Activated T-cell treated with anti-CD3 and anti-CD28 coated beads for 48 hours (primary cell): ENCODE measurements around the gene PHC1.
A peak's percentile ranks its signal among the peaks of the same experiment; 100 is the strongest.
"Not testable (repeated sequence)": the region's sequence is repeated elsewhere in the genome, so short reads cannot be mapped to it uniquely, and the experiment has no call there.

Experiments
- DNase-seq: peaks from one replicate; pipeline ENCODE4 v3.0.0-alpha.2; 2020; ENCODE audit warnings: low read depth

The PHC1 gene

DNA sequence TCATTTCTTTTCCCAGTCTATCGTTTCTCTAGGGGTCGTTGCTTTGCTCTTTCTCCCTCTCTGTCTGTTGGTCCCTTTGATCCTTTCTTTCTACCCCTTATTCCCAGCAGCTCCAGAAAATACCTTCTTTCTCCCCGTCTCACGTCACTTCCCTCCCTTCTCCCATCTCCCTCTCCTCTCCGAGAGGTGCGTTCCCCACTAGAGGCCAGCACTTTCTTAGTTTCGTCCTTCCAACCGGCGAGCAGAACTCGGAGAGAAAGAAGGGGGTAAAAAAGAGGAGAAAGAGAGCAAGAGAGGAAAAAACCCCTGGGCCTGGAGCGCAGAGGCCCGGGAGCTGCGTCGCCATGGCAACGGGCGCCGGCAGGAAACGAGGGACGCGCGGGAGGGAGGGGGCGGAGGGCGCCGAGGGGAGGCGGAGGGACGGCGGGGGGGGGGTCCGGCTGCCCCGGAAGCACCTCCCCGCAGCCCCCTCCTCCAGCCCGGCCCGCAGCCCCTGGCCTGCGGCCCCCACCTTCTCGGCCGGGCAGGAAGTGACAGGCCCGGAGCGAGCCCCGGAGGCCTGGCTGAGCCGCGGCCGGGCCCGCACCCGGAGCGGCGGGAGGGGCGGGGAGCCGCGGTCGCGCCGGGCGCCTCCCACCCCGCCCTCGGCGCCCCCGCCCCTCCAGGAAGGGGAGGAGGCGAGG, at the start of gene PHC1:
Gene PHC1 (plus strand): TSS at position 477 of the 683 bp plus-strand sequence. CDS start 3,169 bp downstream, outside the sequence.
- peak; percentile 56 for DNase-seq

DNA sequence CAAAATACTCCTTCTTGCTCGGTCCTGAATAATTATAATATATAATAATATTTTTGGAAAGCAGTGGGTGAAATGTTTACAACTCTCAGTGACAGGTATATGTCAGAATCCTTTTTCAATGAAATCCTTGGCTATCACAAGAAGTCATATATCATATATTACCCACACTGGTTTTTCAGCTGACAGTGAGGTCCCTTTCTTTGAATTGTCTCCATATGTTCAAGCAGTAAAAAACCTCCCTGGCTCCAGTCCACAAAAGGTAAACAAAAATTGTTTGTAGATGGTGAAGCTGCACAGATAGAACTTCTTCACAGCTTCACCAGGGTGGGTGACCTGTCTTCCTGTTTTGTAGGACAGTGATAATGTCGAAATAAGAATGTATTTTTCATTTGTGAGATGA, 47.9 kb upstream of the PHC1 start:
- no peak for DNase-seq

DNA sequence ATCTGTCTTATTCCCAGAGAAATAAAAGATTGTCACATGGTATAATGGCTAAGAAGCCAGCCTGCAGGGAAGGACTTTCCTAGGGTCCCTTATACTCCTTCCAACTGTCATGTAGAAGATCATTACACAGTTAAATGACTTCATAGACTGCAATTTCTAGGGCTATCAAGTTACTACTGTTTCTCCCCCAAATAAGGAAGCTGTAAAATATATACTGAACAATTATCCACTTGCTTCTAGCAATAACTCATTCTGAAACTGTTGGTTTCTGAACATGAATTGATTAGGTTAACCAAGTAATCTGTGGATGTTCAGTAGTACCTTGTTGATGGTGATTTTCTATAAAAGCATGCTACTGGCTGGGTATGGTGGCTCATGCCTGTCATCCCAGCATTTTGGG, 47.3 kb upstream of the PHC1 start:
- DNase-seq = no peak

DNA sequence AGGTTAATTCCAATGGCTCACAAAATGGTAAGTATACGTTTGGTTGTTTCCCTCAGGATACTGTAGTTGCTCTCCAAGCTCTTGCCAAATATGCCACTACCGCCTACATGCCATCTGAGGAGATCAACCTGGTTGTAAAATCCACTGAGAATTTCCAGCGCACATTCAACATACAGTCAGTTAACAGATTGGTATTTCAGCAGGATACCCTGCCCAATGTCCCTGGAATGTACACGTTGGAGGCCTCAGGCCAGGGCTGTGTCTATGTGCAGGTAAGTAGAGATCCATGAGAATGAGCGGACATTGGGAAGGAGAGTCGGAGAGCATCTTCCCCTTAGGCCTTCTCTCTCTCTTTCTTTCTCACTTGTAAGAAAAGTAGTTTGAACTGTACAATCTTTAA, 46.5 kb upstream of the PHC1 start:
- DNase-seq = no peak

DNA sequence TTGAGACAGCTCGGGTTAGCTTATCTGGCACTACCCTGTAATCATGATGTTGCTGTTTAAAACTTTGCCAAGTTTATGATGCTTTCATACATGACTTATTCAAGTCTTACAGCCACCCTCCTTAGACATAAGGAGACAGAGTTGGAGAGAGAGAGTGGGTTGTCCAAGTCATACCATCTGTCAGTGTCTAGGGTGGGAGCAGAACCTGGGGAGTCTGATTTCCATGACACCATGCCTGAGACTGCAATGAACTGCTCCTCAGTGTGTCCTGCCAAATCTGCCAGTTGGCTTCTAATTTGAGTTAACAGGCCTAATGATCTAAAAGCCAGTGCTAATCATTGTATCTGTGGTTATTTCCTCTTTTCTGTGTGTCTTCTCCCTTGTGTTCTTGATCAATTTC, 43.7 kb upstream of the PHC1 start:
- no peak for DNase-seq

DNA sequence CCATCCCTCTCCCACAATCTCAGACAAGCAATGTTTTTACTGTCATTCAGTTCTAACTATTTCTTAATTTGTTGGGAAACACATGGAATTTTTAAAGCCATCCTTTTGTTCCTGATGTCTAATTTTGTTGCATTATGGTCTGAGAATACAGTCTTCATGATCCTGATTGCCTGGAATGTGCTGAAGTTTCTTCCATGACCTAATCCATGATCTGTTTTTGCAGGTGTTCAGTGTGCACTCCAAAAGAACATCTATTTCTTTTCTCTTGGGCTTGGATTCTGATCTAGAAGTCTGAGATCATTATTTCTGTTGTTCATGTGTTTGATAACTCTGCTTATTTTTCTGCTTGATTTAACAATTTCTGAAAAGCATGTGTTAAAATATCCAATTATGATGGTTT, 43.2 kb upstream of the PHC1 start:
- DNase-seq = no peak

DNA sequence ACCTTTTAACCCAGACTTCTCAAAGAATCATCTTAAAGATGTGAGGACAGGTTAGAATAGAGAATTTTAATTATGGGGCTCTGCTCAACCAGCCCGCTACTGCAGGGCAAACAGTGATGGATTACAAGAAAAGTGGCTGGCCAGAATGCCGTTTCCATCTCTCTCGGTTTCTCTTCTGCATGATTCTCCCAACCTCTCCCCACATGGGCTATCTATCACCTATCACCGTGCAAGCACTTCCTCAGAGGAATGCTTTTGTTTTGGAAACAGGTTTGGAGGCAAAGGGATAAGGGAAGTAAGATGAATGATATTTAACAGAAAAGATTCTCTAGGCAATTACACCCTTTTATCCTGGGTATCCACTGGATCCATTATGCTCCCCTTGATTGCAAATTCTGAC, 37.4 kb upstream of the PHC1 start:
- DNase-seq = no peak

DNA sequence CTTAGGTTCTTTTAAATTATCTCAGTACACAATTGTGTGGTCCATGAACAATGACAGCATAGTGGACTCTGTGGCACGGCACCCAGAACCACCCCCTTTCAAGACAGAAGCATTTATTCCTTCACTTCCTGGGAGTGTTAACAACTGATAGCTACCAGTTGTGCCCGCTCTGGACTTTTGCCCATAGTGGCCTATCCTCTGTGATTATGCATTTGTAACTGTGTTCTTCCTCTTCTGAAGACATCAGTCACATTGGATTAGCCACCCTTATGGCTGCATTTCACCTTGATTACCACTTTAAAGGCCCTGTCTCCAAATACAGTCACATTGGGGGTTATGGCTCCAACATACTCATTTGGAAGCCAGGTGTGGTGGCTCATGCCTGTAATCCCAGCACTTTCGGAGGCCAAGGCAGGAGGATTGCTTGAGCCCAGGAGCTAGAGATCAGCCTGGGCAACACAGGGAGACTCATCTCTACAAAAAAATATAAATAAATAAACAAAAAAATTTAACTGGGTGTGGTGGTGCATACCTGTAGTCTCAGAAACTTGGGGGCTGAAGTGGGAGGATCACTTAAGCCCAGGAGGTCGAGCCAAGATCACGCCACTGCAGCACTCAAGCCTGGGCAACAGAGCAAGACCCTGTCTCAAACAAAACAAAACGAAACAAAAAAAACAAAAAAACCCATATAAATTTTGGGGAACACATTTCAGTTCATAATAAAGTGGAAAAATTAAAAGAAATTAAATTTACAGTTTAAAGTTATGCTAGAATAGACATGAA, 27.6 kb upstream of the PHC1 start:
- DNase-seq = no peak

DNA sequence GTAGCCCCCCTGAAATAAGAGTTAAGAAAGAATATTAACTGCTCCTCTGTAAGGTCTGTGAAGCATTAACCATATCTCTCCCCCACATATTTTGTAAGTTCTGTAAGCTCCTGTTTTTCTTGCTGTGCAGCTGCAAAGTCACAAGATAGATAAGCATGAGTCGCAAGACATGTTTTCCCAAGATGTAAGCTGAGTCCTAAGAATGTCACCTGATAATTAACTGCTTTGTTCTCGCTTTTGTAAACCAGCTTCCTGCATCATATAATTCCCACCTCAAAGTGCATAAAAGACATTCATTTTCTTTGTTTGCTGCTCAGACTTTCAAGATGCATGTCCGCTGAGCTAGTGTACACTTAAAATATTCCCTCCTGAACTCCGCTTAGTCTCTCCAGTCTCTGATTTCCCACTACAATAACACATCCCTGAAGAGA, 27.0 kb upstream of the PHC1 start:
- no peak for DNase-seq

DNA sequence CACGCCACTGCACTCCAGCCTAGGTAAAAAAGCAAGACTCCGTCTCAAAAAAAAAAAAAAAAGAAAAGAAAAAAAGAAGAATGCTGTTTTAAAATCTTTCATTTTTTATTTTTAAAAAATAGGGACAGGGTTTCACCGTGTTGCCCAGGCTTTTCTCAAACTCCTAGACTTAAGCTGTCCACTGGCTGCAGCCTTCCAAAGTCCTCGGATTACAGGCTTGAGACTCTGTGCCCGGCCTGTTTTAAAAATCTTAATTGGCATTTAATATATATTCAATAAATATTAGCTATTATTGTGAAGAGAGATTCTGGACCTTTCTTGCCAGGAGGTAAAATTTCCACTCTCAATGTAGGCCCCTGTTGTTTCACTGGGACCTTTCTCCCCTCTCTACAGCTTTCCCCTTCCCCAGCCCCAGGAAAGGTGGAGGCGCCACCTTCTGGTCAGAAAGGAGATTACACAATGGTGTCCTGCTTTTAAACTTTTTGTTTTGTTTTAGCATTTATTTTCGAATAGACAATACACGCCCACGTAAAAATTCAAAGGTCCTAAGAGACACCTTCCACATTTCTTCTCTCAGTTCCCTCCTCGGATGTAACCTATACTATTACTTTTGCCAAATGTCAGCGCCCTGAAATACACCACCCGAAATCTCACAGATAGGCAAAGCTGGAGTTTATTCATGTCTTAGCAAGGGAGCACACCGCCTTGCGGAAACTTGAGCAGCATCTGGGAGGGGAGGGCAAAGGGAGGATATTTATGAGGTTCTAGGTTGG, 23.8 kb upstream of the PHC1 start:
- DNase-seq = peak; percentile 25

DNA sequence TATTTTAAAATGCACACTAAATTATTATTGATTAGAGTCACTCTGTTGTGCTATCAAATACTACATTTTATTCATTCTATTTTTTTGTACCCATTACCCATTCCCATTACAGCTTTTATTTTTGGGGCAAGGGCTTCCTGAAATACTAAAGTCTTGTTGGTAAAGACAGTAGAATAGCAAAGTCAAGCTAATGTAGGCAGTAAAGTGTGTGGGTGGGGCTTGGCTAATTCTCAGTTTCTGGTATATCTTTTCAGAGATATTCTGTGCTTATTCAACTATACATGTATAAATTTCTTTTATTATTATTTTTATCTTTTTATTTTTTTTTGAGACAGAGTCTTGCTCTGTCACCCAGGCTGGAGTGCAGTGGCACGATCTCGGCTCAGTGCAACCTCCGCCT, 22.3 kb upstream of the PHC1 start:
- DNase-seq = no peak

DNA sequence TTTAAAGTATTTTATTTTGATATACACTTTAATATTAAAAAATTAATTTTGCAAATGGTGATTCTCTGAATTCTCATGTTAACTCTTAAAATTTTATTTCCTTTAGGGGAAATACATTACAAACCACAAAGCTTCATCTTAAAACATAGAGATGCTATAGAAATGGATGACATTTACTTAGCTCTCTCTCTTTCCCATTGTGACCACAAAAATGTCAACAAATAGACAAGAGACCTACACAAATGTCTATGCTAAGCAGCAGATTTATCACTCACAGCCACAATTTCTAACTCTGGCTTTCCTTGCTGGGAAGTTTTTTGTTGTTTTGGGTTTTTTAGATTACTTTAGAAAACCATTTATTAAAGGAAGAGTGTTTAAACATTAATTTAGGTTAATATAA, 19.9 kb upstream of the PHC1 start:
- no peak for DNase-seq

DNA sequence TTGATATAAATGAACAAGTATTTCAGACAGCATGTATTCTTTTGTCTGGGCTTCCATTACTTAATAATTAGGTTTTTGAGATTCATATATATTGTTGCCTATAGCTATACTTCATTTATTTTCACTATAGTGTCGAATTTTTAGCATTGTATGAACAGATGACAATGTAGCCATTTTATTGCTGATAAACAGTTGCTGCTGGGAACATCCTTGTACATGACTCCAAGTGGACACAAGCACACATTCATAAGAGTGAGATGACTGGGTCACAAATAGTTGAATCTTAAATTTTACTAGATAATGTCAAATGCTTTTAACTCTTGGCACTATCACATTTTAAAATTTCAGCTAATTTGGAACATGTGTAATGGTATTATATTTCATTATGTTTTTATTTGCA, 19.3 kb upstream of the PHC1 start:
- no peak for DNase-seq

DNA sequence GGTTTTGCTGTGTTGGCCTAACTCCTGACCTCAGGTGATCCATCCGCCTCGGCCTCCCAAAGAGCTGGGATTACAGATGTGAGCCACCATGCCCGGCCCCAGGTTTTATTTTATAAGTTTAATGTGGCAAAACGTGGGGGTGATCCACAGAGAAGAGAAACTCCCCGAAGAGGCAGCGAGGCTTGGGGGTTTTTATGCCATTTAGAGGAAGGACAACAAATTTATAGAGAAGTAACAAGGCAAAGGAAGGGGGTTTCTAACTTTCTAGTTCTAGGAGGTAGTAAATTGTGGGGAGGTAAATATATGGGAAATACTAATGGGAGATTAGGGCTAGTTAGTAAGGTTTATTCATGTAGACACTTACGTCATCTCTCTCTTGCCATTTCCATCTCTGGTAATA, 17.2 kb upstream of the PHC1 start:
- DNase-seq = no peak

DNA sequence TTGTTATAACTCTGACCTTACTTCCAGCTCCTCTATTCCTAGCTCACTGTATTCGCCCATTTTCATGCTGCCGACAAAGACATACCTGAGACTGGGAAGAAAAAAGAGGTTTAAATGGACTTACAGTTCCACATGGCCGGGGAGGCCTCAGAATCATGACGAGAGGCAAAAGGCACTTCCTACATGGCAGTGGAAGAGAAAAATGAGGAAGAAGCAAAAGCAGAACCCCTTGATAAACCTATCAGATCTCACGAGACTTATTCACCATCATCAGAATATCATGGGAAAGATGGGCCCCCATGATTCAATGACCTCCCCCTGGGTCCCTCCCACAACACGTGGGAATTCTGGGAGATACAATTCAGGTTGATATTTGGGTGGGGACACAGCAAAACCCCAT, 14.5 kb upstream of the PHC1 start:
- DNase-seq = no peak

DNA sequence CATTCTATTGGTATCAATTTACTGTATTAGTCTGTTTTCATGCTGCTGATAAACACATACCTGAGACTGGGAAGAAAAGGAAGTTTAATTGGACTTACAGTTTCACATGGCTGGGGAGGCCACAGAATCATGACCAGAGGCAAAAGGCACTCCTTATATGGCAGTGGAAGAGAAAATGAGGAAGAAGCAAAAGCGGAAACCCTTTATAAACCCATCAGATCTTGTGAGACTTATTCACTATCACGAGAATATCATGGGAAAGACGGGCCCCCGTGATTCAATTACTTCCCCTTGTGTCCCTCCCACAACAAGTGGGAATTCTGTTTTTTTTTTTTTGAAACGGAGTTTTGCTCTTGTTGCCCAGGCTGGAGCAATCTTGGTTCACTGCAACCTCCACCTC, 11.6 kb upstream of the PHC1 start:
- not testable (repeated sequence) for DNase-seq

DNA sequence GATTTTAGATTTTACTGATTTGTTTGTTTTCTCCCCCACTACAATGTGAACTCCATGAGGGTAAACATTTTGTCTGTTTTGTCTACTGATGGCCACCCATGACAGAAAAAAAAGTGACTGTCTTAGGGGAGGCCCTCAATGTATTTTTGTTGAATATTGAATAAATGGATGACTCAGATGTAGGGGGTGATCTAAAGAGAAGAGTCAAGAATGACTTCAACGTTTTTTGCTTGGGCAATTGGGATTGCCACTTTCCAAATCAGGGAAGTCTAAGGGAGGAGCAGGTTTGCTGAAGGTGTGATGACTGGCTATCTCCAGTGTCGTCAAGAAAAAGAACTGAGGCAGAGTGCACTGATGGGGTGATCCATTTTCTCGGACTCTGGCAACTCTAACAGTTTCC, 10.7 kb upstream of the PHC1 start:
- DNase-seq = no peak

DNA sequence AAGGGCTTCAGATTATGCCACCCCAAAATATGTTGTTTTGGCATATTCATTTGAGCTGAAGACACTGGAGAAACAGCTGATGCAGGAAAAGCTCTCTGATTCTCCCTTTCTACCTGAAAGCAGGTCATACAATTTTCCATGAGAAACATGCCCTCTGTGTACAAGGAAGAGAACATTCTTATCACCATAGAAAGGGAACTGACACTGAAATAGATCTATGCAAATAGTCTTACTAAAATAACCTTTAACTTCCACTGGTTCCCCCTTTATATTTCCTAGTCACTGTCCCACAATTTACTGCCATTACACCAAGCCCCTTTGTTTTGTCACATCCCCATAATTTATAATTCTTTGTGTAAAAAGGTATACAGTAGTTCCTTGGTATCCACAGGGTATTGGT, 9.6 kb upstream of the PHC1 start:
- DNase-seq = no peak

DNA sequence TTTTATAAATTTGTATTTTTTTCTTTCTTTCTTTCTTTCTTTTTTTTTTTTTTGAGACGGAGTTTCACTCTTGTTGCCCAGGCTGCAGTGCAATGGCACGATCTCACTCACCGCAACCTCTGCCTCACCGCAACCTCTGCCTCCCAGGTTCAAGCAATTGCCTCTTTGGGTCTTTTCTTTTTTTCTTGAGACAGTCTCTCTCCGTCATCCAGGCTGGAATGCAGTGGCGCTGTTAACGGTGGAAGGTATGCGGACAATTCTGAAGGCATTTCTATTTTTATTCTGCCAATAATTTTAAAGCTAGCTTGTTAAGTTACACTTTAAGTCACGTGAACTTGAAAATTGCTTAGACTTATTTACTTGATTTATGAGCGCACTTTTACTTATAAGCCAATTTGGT, 8.8 kb upstream of the PHC1 start:
- no peak for DNase-seq

DNA sequence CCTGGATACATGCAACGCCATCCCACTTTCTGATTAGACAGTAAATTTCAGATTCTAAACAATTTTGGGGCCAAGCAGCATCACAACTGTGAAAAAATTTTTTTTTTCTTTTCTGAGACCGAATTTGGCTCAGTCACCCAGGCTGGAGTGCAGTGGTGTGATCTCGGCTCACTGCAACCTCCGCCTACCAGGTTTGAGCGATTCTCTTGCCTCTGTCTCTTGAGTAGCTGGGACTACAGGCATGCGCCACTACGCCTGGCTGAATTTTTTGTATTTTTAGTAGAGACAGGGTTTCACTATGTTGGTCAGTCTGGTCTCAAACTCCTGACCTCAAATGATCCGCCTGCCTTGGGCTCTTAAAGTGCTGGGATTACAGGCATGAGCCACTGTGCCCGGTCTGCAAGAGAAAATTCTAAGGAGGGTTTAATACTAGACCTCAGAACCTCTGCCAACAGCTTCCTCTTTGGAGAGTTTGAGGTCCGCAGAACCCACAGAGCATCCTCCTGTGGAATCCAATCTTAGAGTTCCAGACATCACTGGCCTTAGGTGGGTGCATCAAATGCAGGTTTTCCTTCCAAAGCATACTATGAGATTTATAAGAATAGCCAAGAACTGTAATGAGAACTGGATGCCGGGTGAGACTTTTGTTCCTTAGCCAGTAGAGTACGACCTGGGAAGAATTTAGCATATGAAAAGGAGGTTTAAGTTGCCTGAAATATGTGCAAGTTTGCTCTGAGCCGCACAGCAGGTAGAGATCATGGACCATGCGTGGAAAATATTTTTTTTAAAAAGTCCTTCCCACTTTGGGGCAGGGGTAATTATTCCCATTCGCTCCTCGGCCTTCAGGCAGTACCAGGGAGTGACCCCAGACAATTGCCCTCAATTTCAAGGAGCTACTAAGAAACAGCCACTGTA, 7.8 kb upstream of the PHC1 start:
- no peak for DNase-seq

DNA sequence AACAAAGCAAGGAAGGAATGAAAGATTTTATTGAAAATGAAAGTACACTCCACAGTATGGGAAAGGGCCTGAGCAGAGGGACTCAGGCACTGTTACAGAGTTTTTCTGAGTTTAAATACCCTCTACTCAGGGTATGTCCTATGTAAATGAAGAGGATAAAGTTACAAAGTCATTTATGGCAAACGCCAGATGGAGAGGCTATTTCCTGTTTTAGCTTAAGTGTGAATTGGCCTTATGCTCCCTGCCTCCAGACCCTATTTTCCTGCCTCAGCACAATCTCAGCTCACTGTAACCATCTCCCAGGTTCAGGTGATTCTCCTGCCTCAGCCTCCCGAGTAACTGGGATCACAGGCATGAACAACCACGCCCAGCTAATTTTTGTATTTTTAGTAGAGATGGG, 6.8 kb upstream of the PHC1 start:
- DNase-seq = no peak

DNA sequence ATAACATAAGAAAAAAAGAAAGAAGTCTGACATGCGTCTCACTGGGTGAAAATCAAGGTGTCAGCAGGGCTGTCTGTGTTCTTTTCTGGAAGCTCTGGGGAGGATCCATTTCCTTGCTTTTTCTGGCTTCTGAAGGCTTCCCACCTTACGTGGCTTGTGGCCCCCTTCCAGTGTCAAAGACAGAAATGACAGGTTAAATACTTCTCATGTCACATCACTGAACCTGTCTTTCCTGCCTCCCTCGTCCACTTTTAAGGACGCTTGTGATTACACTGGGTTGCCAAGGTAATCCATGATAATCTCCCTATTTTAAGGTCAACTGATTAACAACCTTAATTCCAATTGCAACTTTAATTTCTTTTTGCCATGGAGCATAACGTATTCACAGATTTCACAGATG, 4.6 kb upstream of the PHC1 start:
- DNase-seq = no peak
